IMR-90 (cell line): ENCODE measurements around the gene ARHGAP32. TPM values are rescaled to one million over a fixed set of nuclear protein-coding genes. Genes with fewer than 3 reads are reported as not detected.

Source experiments
- ATAC-seq: fragments of 200-7000 bp; cut with Tn5 transposase; 2 replicates; pipeline ENCODE4 v1.9.1; 2020; ENCODE audit warnings: low read depth, mild to moderate bottlenecking, moderate library complexity
- BruUV-seq: library from RNA; stranded (reverse); fragments of 400-500 nt; replicated peaks from 2 replicates; lab custom pipeline; 2021; lab: Mats Ljungman, UMichigan
- CTCF ChIA-PET: fragments of 300-600 bp; formaldehyde crosslinking; extraction: SDS; loops from one replicate; lab custom pipeline; 2021; ENCODE audit warnings: antibody characterized with exemption; lab: Yijun Ruan, JAX
- POLR2A ChIA-PET: fragments of 300-600 bp; sonication (Branson Sonifier 250); formaldehyde crosslinking; loops from one replicate; lab custom pipeline; 2022; ENCODE audit warnings: antibody characterized with exemption; ENCODE audit not compliant: unreplicated experiment; lab: Charles Lee
- DNase-seq: peaks from one replicate; pipeline ENCODE4 v3.0.0; 2013
- H2AFZ ChIP-seq: replicated peaks from 2 replicates; pipeline ENCODE3; 2013; ENCODE audit warnings: low read length, mild to moderate bottlenecking; ENCODE audit not compliant: poor library complexity
- H2AK5ac ChIP-seq: 2 replicates; pipeline ENCODE4 v1.6.1; 2013; ENCODE audit warnings: low read depth, low read length, inconsistent platforms
- H2AK9ac ChIP-seq: replicated peaks from 2 replicates; pipeline ENCODE3; 2013; ENCODE audit warnings: mild to moderate bottlenecking, low read depth, low read length, moderate library complexity; ENCODE audit not compliant: poor library complexity
- H2BK120ac ChIP-seq: 2 replicates; pipeline ENCODE4 v1.6.1; 2013; ENCODE audit warnings: low read depth, low read length, inconsistent platforms
- H2BK15ac ChIP-seq: 3 replicates; pipeline ENCODE4 v1.6.1; 2013; ENCODE audit warnings: low read depth, low read length, inconsistent platforms
- H2BK20ac ChIP-seq: 2 replicates; pipeline ENCODE4 v1.6.1; 2013; ENCODE audit warnings: low read depth, mild to moderate bottlenecking, inconsistent platforms, low read length, moderate library complexity
- H2BK5ac ChIP-seq: 2 replicates; pipeline ENCODE4 v1.6.1; 2013; ENCODE audit warnings: mild to moderate bottlenecking, low read depth, low read length, inconsistent platforms; ENCODE audit not compliant: poor library complexity, severe bottlenecking
- H3K14ac ChIP-seq: replicated peaks from 2 replicates; pipeline ENCODE4 v1.6.1; 2013; ENCODE audit warnings: low read depth, low read length, inconsistent platforms
- H3K18ac ChIP-seq: 2 replicates; pipeline ENCODE4 v1.6.1; 2013; ENCODE audit warnings: low read depth, low read length, control low read depth
- H3K23ac ChIP-seq: 2 replicates; pipeline ENCODE4 v1.6.1; 2013; ENCODE audit warnings: low read depth, low read length, inconsistent platforms
- H3K27ac ChIP-seq: 2 replicates; pipeline ENCODE4 v1.5.1; 2013; ENCODE audit warnings: mild to moderate bottlenecking, control low read depth, low read length; ENCODE audit not compliant: insufficient read depth
- H3K27me3 ChIP-seq: 2 replicates; pipeline ENCODE4 v1.6.1; 2013; ENCODE audit warnings: low read length; ENCODE audit not compliant: control insufficient read depth, insufficient read depth
- H3K36me3 ChIP-seq: 2 replicates; pipeline ENCODE4 v1.6.1; 2013; ENCODE audit warnings: low read length, mixed read lengths; ENCODE audit not compliant: control insufficient read depth, insufficient read depth
- H3K4ac ChIP-seq: 2 replicates; pipeline ENCODE4 v1.6.1; 2013; ENCODE audit warnings: low read depth, low read length, inconsistent platforms
- H3K4me1 ChIP-seq: 2 replicates; pipeline ENCODE4 v1.6.1; 2013; ENCODE audit warnings: low read length, mixed read lengths; ENCODE audit not compliant: control insufficient read depth, insufficient read depth
- H3K4me2 ChIP-seq: 2 replicates; pipeline ENCODE4 v1.6.1; 2013; ENCODE audit warnings: low read depth, mild to moderate bottlenecking, control low read depth, low read length, moderate library complexity
- H3K4me3 ChIP-seq: 2 replicates; pipeline ENCODE4 v1.5.1; 2013; ENCODE audit warnings: low read depth, mild to moderate bottlenecking, control low read depth, low read length, moderate library complexity; ENCODE audit not compliant: insufficient read depth
- H3K56ac ChIP-seq: 2 replicates; pipeline ENCODE4 v1.6.1; 2013; ENCODE audit warnings: low read length, inconsistent platforms; ENCODE audit not compliant: insufficient read depth; ENCODE audit errors: extremely low read depth
- H3K79me1 ChIP-seq, 2 experiments: 2 replicates each; pipeline ENCODE4 v1.6.1; 2013; ENCODE audit warnings: low read length in 2 of 2, inconsistent platforms in 1 of 2, low read depth in 1 of 2
- H3K9ac ChIP-seq: 2 replicates; pipeline ENCODE4 v1.6.1; 2013; ENCODE audit warnings: low read depth, low read length, control low read depth
- H3K9me1 ChIP-seq: 2 replicates; pipeline ENCODE4 v1.6.1; 2013; ENCODE audit warnings: low read length, inconsistent platforms; ENCODE audit not compliant: insufficient read depth
- H3K9me3 ChIP-seq: 2 replicates; pipeline ENCODE4 v1.6.1; 2013; ENCODE audit warnings: low read length; ENCODE audit not compliant: control insufficient read depth, insufficient read depth
- H4K20me1 ChIP-seq: 2 replicates; pipeline ENCODE4 v1.6.1; 2013; ENCODE audit warnings: low read length, inconsistent platforms; ENCODE audit not compliant: insufficient read depth
- H4K5ac ChIP-seq: 2 replicates; pipeline ENCODE4 v1.6.1; 2013; ENCODE audit warnings: mild to moderate bottlenecking, low read depth, low read length, control low read depth
- H4K8ac ChIP-seq, 2 experiments: 2 replicates each; pipeline ENCODE4 v1.6.1; 2013; ENCODE audit warnings: low read depth in 2 of 2, low read length in 2 of 2, control low read depth in 1 of 2, inconsistent platforms in 1 of 2
- H4K91ac ChIP-seq: 2 replicates; pipeline ENCODE4 v1.6.1; 2013; ENCODE audit warnings: low read depth, low read length, inconsistent platforms; ENCODE audit not compliant: insufficient read depth
- BHLHE40 ChIP-seq: fragments of 150-350 bp; IDR thresholded peaks from 2 replicates; pipeline ENCODE4 v1.6.1; 2016; ENCODE audit warnings: mild to moderate bottlenecking, low read depth, low read length
- CEBPB ChIP-seq: IDR thresholded peaks from 2 replicates; pipeline ENCODE4 v1.6.1; 2012; ENCODE audit warnings: low read depth, low read length, improper control_type of control experiment
- CHD1 ChIP-seq: IDR thresholded peaks from 2 replicates; pipeline ENCODE4 v1.6.1; 2012; ENCODE audit warnings: low read depth, low read length, improper control_type of control experiment
- CTCF ChIP-seq: conservative IDR thresholded peaks from 2 replicates; pipeline ENCODE4 v1.5.1; 2012; ENCODE audit warnings: mild to moderate bottlenecking, low read depth, low read length, improper control_type of control experiment
- ELK1 ChIP-seq: fragments of 150-350 bp; IDR thresholded peaks from 2 replicates; pipeline ENCODE4 v1.6.1; 2016; ENCODE audit warnings: low read depth, mild to moderate bottlenecking, low read length, moderate library complexity, borderline replicate concordance
- FOS ChIP-seq: fragments of 150-350 bp; IDR thresholded peaks from 2 replicates; pipeline ENCODE4 v1.6.1; 2016; ENCODE audit warnings: low read depth, low read length
- MAFK ChIP-seq: IDR thresholded peaks from 2 replicates; pipeline ENCODE4 v1.6.1; 2012; ENCODE audit warnings: low read depth, low read length, improper control_type of control experiment
- MAZ ChIP-seq: IDR thresholded peaks from 2 replicates; pipeline ENCODE4 v1.6.1; 2012; ENCODE audit warnings: low read depth, mild to moderate bottlenecking, low read length, improper control_type of control experiment, moderate library complexity, borderline replicate concordance
- MXI1 ChIP-seq: IDR thresholded peaks from 2 replicates; pipeline ENCODE4 v1.6.1; 2012; ENCODE audit warnings: low read depth, mild to moderate bottlenecking, low read length, moderate library complexity, borderline replicate concordance
- NFE2L2 ChIP-seq: fragments of 150-350 bp; IDR thresholded peaks from 2 replicates; pipeline ENCODE4 v1.6.1; 2016; ENCODE audit warnings: low read depth, mild to moderate bottlenecking, low read length
- POLR2A ChIP-seq: IDR thresholded peaks from 2 replicates; pipeline ENCODE4 v1.6.1; 2012; ENCODE audit warnings: mild to moderate bottlenecking, low read depth, low read length
- RAD21 ChIP-seq: IDR thresholded peaks from 2 replicates; pipeline ENCODE4 v1.6.1; 2012; ENCODE audit warnings: low read length, improper control_type of control experiment
- RCOR1 ChIP-seq: IDR thresholded peaks from 2 replicates; pipeline ENCODE4 v1.6.1; 2012; ENCODE audit warnings: mild to moderate bottlenecking, low read length, improper control_type of control experiment; ENCODE audit not compliant: insufficient replicate concordance
- RFX5 ChIP-seq: IDR thresholded peaks from 2 replicates; pipeline ENCODE4 v1.8.0; 2012; ENCODE audit warnings: low read depth, mild to moderate bottlenecking, low read length, moderate library complexity
- SMC3 ChIP-seq: fragments of 150-350 bp; IDR thresholded peaks from 2 replicates; pipeline ENCODE4 v1.6.1; 2016; ENCODE audit warnings: low read depth, mild to moderate bottlenecking, antibody characterized with exemption, low read length, moderate library complexity
- WGBS, 2 experiments: methylation state at CpG; one replicate each; pipeline versions ENCODE4 v1.1.5 to v1.1.7; 2013; ENCODE audit warnings: missing lambda C conversion rate in 2 of 2; ENCODE audit not compliant: insufficient read length in 1 of 2; ENCODE audit errors: extremely low coverage in 2 of 2; 5-methylcytosine and 5-hydroxymethylcytosine counted together
- dilution Hi-C: fragments of 300-500 bp; cut with HindIII; formaldehyde crosslinking; loops from one replicate; pipeline ENCODE4 v1.14.3; 2018; ENCODE audit warnings: low sequenced_read_pairs; ENCODE audit not compliant: unreplicated experiment
- in situ Hi-C: fragments of 300-500 bp; cut with MboI; formaldehyde crosslinking; loops from 3 replicates; pipeline ENCODE4 v1.14.3; 2019; ENCODE audit warnings: low sequenced_read_pairs, inconsistent platforms, mixed read lengths
- intact Hi-C: fragments of 100-400 bp; cut with micrococcal nuclease; formaldehyde crosslinking; loops from 2 replicates; pipeline ENCODE4 v1.10.0; 2022
- polyA plus RNA-seq, 3 experiments: library from polyadenylated mRNA; depleted of rRNA; stranded (reverse); fragments of >200 nt; gene quantifications; 2 replicates each; pipeline ENCODE4 v1.2.3, GENCODE V29; 2012; ENCODE audit warnings: low replicate concordance in 1 of 3
- total RNA-seq: library from RNA; depleted of rRNA; stranded (reverse); fragments of >200 nt; gene quantifications from 2 replicates; pipeline ENCODE4 v1.2.3, GENCODE V29; 2012
- TF ChIP-seq, protein P1 (sequence below): fragments of 150-350 bp; IDR thresholded peaks from 2 replicates; pipeline ENCODE4 v1.6.1; 2017; ENCODE audit warnings: mild to moderate bottlenecking, antibody characterized with exemption, low read length, low read depth

The ARHGAP32 gene
- total and polyA plus RNA-seq, 2 of the 4 experiments (the other 2 are of a cell fraction): 4.1 to 8.4 TPM

DNA sequence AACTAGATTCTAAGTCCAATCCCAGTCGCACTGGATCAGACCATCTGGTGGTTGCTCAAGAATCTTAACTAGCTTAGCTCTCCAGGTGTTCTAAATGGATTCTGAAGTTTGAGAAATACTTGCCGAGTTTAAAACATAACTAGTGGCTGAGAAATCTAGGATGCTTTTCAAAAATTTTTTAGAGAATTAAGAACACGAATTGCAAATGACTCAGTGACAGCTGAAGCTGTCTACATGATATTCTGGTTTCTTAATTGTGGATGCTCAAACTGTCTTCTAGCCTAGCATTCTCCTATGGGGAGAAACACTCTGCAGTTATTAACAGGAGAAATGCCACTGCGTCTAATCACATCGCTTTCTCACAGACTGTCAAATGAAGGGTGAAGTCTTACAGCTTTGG, 229.2 kb downstream of the ARHGAP32 start:
- Histone ChIP-seq H4K91ac (no peak overlapping the region), H2AK5ac (no peak overlapping the region), H3K4ac (no peak overlapping the region), H3K27me3 (peaks cover 3% of the 10 kb centered on the region; the same call in 1 of the 2 replicates), H3K4me3 (no peak overlapping the region), H3K4me1 (no peaks in the 10 kb centered on the region), H2BK15ac (no peak overlapping the region), H3K18ac (no peak overlapping the region), H3K79me1 (no peaks in the 10 kb centered on the region), H3K27ac (no peak overlapping the region), H2BK120ac (no peak overlapping the region), H2BK20ac (no peak overlapping the region), H3K9me1 (no peaks in the 10 kb centered on the region), H3K9ac (no peak overlapping the region), H3K36me3 (no peaks in the 10 kb centered on the region), H2BK5ac (no peak overlapping the region), H4K8ac (no peak overlapping the region), H4K20me1 (no peaks in the 10 kb centered on the region), H4K5ac (no peak overlapping the region), H3K9me3 (no peaks in the 10 kb centered on the region), H2AFZ (no peak overlapping the region), H3K14ac (no peak overlapping the region), H3K23ac (no peak overlapping the region), H3K56ac (no peak overlapping the region), H2AK9ac (no peak overlapping the region), H3K4me2 (no peak overlapping the region)
- dilution Hi-C loops: no loop called here
- WGBS, 2 experiments: no CpG with 5 or more reads among the region's 5 CpGs
- DNase-seq (no peak), ATAC-seq (no peak)
- CTCF ChIA-PET: interaction anchor here (1.2 to 1.4 kb wide), 2 partner anchors 78 to 805 kb away, joined by 3 to 4 read pairs; no protein-coding TSS in a partner anchor
- POLR2A ChIA-PET: no interaction called here
- intact Hi-C loops: no loop called here
- BruUV-seq: no TSS peak
- TF ChIP-seq ELK1 (no peak), BHLHE40 (no peak), MAZ (no peak), CHD1 (no peak), POLR2A (no peak), CTCF (no peak), RCOR1 (no peak), RAD21 (no peak), CEBPB (no peak), NFE2L2 (no peak), FOS (no peak), MXI1 (no peak), RFX5 (no peak), SMC3 (no peak), MAFK (no peak)
- TF ChIP-seq, protein P1, sequence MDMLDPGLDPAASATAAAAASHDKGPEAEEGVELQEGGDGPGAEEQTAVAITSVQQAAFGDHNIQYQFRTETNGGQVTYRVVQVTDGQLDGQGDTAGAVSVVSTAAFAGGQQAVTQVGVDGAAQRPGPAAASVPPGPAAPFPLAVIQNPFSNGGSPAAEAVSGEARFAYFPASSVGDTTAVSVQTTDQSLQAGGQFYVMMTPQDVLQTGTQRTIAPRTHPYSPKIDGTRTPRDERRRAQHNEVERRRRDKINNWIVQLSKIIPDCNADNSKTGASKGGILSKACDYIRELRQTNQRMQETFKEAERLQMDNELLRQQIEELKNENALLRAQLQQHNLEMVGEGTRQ: no peak
- in situ Hi-C loops: loop anchor here (25.0 kb wide), 2 partner anchors 801 to 926 kb away; no protein-coding TSS in a partner anchor
